GM19023 (cell line): ENCODE measurements around the gene PTCHD1.

Experiments
- ATAC-seq: cut with Tn5 transposase; IDR thresholded peaks from one replicate; pipeline ENCODE4 v1.9.1; 2021; ENCODE audit warnings: mild to moderate bottlenecking, moderate library complexity; ENCODE audit not compliant: unreplicated experiment

The PTCHD1 gene

DNA sequence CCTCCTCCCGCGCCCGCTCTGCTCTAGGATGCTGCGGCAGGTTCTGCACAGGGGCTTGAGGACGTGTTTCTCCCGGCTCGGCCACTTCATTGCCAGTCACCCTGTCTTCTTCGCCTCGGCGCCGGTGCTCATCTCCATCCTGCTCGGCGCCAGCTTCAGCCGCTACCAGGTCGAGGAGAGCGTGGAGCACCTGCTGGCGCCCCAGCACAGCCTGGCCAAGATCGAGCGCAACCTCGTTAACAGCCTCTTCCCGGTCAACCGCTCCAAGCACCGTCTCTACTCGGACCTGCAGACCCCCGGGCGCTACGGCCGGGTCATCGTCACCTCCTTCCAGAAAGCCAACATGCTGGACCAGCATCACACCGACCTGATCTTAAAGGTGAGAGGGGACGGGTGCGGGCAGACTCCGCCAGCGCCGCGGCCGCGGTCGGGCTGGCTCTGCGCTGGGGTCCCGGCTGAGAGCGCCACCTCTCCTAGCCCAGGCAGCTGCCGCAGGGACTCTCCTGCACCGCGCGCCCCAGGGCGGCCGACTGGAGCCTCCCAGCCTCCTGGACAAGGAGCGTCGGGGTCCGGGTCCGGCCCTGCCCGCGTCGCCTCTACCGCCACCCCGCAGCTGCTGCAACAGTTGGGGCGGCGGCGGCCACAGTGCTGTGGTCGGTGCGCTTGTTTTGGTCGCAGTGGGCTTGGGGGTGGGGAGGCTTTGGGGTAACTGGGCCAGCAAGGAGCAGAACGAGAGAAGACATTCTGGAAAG lies at the start of gene PTCHD1:
TSS of gene PTCHD1 (plus strand) at position 2 of the 752 bp plus-strand sequence. CDS start at position 29, 27 bp downstream.
- ATAC-seq: no peak

DNA sequence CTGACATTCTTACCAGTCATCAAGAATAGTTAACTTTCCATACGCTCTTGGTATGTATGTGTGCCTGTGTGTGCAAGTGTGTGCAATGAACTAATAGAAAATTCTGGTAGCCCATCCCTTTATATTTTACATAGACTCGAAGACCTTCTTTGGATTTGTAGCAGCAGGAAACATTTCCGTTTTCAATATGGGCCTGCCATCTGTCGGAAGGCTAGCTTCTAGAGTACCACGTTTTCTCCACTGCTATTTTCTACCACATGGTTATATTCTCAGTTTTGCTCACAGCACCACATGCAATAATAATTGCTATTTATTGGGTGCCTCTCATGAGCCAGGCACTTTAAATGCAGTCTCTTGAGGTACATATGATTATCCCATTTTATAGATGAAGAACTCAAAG lies 47.9 kb upstream of the PTCHD1 start:
- ATAC-seq: no peak

DNA sequence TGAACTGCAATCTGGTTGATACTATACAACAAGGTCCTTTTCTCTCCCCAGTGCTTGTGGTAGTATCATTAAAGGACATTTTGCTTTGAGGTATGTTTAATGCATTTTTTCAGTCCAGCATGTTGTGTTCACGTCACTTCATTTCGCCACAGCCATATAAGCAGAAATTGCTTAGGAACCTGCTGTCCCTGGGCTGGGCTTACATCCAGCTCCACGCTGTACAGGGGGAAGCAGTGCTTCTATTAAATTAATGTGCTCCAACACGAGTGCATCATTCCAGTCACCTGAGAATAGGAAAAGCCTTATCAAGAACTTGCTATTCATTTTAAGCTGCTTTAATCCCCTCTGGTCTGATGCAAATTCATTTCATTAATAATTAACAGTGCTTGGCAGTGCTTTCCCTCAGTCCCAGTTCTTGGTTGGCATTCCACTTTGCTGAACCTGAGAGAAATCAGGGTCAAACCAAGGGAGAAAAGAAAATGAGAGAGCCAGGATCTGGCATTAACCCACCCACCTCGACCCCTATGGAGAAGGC lies 47.4 kb upstream of the PTCHD1 start:
- no peak for ATAC-seq

DNA sequence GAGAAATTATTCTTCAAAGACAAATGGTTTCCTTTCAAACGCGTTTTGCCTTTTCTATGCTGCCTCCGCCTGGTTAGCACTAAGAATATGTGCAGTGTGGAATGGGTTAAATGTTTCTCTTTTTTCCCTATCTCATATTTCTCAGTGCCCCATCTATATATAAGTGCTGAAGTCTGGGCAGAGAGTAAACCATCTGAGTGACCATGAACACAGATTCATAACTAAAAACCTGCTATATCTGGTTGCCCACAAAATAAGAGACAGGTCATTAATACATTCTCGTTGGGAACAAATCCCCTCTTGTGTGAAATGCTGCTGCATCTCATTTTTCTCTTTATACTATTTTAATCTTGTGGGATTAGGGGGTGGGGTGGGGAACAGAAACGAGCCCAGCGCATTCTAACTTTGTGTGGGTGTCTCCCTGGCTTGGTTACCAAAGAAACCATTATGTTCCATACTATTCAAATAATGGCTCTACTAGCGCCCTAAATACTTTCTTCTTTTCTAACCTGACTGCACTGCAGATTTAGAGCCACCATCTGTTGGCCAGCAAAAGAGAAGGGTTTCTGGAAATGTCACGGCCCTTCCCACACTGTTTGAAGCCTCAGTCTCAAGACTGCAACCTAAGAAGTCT lies 42.2 kb upstream of the PTCHD1 start:
- no peak for ATAC-seq

DNA sequence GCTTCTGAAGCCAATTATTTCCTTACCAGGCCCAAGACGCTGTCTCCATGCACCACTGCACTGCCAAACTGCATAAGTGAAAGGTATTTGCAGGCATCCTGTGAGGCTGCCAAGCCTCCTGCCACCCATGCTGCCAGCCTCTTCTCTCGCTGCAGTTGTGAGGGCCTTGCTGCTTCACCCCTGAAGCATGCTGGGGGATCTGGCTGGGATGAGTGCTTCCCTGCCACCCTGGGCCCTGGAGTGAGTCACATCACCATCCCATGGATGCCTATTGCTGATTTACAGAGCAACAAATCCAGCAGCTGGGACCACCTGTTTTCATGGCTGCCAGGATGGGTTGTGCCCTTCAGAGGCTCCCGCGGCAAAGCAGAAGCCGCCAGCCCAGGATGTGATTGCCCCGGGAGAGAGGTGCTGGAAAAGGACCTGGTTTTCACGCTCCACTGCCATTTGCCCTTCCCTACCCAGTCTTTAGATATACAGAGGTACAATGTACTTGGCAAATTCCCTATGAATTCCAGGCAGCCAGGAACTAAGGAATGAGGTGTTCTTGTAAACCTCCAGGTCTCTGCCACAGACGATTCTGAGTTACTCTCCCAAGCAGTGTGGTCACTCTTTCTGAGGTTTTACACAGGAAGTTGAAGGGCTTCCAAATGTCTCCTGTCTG lies 41.5 kb upstream of the PTCHD1 start:
- no peak for ATAC-seq

DNA sequence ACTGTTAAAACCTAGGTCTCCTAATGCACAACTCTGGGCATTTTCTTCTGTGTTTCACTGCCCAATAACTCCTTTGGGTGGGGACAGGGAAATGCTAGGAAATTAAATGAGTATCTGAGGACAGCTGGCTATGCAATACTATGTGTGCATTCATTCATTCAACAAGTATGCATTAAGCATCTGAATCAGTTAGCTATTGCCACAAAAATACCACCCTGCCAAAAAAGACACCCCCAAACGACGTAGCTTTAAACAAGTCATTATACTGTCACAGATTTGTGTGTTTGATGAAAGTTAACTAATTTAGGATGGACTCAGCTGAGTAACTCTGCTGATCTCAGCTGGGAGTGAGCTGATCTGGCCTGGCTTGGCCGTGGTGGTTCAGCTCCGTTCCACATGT lies 29.8 kb upstream of the PTCHD1 start:
- ATAC-seq: no peak

DNA sequence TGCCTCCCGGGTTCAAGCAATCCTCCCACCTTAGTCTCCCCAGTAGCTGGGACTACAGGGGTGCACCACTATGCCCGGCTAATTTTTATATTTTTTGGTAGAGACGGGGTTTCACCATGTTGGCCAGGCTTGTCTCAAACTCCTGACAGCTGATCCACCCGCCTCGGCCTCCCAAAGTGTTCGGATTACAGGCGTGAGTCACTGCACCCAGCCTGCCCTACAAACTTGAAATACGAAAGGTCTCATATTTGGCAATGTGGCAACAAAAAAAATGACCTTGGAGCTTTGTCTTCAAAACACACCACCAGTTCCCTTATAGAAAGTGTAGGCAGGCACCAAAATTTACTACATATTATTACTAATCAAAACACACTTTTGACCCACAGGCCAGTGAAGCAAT lies 22.9 kb upstream of the PTCHD1 start:
- ATAC-seq: no peak

DNA sequence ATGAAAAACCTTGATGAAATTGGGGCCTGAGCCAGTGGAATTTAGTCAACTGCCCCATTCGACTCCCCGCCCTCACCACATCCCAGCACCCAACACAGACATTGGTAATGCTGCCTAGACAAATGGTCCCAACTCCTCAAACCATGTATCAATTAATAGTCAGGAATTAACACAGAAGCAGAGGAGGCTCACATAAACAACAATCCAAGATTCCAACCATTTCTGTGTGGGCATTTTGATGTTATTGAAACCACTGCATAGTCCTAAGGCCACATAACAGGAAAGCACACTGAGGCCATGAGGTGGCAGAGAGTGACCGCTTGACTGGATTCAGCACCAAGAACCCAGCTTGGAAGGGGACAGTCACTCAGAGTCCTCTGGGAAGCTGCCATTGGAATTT lies 22.5 kb upstream of the PTCHD1 start:
- no peak for ATAC-seq

DNA sequence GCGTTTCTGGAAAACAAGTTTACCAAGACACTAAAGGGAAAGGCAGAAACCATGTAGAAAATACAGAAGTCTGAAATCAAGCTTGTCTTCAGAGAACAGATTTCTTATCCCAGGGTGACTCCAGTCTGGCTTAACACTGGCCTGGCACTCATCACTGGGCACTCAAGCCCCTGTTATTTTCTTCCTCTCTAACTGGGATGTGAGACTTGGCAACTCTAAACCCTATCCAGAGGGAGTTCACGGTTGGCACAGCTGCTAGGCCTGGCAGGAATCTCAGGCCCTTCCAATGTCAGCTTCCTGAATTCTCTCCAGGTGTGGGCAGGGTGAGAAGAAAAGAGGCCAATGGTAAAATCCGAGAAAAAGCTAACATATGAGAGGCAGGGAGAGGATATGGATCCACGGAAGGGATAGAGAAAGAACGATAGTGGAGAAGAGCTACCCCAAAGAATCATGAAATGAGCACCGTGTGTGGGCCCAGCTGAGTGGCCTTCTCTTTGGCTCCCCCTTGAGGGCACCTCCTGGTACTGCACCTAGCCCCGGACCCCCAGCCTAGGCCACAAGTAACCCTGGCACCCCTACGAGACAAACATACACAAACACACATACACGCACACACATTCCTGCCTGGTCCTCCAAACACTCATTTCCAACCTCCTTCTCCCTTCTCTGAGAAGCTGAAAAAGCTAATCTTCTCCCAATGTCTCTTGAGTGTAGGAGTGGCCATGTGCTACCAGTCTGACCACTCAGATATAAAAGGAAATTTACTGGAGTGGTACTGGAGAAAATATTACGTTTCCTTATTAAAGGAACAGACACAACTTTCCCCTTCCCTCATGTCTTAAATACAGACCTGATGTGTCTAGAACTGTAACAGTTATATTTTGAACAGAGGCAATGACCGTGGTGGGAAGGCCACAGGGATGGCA lies 16.6 kb upstream of the PTCHD1 start:
- ATAC-seq: peak; percentile 89

DNA sequence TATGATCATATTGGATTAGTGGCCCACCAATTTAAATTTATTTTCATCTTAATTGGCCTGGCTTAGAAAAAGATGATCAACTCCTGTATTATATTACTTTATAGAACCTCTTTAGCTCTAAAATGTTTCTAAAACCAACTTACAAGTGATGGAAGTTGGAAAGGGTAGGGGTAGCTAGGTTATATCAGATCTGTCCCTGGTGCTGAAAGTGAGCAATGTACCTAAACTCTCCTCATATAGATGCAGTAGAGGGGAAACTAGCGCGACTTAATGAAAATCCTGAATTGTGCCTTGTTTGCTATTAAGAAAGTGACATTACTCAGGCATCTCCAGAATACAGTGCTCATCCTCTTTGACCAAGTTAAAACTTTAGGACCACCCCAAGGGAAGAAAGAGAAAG lies 7.5 kb upstream of the PTCHD1 start:
- no peak for ATAC-seq

DNA sequence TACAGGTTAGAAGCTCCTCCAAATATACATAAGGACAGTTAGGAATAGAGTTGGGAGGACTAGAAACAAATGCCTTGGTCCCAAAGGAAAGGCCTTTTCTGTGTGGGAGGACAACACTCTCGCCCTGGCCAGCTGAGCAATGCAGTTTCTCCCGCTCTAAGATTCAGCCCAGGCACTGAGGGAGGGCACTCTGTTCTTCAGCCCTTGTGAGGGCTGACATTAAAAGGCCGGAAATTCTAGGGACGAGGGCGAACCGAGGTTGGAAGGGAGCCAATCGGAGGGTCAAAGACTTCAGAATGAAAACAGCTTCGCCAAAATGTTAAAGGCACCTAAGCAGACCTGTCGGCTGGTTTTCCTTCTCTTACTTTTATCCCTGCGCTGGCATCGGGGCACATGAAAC lies 2.9 kb upstream of the PTCHD1 start:
- ATAC-seq: no peak

DNA sequence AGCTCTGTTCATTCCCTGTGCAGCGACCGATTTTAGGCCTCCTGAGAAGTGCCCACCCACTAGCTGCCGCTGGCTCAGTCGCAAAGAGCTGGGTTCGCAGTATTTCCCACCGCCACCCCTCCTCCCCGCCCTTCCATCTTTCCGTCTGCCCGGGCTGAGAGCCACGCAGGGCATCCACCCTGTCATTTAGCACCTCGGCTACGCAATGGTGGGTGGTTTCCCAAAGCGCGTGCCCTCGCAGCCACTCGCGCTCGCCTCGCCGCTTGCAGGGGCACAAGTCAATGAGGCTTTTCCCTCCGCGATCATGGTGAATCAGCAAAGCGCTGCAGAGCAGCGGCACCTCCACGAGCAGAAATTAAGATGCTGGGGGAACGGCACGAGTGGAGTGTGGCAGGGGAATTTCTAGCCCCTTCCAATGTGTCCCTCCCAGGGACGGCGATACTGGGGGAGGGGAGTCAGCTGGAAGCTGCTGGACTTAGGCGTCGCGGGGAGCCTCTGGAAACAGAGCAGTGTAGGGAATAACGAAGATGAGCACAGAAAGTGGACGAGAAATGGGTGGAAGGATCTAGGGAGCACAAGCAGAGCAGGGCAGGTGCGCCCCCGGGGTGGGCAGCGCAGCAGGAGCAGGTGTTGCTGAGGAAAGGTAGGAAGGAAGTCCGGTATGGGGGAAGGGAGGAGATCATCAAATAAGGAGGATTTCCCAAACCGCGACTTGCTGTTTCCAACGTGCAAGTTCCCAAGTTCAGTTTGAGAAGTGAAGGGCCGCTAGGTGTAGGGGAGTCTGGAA lies 2.4 kb upstream of the PTCHD1 start:
- no peak for ATAC-seq

DNA sequence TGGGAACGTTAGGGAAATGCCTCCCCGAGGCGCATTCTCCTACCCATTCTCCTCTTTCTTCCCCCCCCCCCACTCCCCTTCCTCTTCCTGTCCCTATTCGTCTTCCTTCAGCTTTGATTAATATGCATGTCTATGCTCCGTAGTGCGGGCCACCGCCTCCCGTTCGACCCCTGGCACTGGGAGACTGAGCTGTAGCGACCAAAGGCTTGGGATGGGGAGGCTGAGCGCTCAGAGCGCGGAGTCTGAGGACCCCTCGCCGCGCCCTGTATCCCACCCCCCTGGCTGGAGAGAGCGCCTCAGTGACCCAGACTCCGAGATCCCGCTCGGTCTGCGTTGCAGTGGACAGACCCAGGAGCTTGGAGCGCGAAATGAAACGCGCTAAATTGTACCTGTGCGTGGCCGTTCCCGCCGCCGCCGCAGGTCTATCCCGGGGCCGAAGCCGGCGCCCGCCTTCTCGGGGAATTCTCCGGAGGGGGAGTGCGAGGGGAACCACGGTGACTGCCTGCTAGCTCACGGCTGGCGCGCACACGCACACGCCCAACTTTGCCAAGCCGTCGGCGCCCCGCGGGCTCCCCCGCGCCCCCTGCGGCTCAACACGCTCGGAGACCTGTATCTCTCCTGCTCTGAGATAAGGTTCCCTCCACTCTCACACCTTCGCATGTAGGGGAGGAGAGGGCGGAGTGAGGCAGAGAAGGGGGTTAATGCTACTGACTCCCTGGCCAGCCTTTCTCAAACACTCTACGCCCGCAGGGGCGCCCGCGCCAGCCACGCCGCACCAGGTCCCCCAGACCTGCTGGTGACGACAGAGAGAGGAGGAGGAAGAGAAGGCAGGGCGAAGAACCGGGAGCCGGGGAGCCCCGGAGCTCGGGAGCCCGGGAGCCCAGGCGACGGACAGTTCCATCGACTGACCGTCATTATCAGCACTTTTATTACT lies 1.5 kb upstream of the PTCHD1 start:
- ATAC-seq: no peak

DNA sequence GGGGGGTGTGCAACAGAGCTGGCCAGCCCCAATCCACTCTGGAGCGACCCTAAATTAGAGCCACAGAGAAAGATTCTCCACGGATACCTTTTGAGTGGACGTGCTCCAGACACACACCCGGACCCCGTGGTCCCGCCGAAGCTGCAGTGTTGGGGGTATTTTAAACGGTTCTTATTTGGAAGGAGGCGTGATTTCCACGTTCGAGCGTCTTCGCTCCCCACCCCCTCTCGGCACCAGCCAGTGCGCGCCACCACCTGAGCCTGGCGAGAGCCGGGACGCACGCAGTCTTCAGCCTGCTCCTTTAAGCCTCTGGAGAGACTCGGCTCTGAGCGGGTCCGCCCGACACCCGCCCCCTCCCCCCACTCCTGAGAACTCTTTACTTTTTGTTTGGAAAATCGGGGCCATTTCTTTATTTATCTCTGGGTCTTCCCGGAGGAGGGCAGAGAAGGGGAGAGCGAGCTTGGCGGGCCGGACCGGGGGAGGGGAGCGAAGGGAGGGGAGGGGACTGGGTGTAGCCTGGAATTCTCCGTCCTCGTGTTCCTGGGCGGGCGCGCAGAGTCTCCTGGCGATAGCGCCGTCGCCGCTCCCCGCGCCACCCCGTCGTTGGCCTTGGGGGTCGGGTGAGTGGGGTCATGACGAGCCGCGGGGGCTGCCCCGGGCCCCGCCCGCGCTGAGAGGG lies 668 bp upstream of the PTCHD1 start:
- no peak for ATAC-seq

DNA sequence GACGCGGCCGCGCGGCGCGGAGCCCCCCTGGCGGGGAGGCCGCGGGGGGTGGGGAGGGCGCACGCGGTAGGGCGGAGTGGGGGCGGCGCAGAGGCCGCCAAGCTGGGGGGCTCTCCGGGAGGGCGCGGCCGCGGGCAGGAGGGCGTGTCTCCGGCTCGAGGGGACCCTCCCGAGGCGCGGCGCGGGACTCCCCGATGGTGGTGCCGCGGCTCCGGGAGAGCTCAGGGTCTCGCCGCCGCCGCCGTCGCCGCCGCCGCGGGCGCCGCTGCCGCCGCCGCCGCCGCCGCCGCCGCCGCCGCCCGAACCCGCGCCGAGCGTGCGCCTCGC lies 165 bp upstream of the PTCHD1 start:
- ATAC-seq: no peak

DNA sequence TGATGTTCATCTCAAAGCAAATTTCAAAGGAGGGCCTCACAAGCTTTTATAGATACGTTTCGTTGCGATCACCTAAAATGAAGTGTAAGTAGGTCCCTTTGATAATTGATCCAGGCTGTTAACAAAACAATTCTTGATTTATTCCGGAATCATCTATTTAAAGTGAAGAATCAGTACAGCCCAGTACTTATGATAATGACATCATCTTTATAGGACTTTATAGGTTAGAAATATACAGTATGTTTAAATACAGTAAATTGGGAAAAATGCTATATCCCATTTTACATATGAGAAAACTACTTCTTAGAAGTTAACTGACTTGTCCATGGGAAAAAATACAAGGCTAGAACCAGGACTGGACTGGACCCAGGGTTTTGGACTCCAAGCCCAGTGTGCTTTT lies 3.7 kb downstream of the PTCHD1 start:
- ATAC-seq: no peak

DNA sequence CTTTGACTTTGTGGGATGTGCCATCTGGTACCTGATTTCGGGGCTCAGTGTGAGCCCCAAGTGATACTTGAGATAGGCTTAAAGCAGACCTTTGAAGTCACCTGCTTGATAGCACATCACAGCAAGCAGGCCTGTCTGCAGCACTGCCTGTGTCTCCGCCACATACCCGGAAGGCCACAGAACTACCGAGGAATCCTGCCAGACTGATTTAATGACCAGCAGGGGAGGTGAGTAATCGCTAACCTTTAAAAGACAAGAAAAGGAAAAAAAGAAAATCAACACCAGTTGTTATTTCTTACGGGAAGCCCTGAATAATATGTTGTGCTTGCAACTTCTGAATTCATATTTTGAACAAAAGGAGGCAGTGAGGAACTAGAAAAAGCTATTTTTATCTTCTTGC lies 6.8 kb downstream of the PTCHD1 start:
- ATAC-seq: no peak

DNA sequence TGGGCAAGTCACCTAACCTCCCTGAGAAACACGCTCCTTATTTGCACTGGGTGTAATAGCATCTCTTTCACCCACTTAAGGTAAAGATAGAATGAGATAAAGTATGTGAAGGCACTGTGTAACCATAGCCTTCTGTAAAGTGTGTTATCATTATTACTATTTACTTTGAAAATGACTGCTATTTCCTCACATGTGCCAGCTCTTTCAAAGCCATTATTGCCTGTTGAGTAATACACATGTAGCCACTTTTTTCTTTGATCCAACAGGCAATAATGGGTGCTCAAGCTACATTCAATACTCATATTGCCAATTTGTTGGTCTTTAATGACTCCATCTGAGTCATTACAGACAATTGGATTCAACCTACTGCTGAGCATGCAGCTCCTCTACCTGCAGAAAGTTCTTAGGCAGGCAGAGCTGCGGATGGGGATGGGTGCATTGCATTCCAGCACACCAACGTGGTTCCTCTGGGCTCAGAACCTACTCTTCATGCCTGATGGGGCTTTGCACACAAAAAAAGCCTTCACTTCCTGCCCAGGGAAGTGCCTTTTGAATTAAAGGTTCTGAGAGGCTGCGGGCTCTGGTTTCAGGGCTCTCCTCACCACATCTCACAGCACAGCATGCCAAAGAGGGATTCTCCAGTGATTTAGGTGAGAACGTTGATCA lies 9.7 kb downstream of the PTCHD1 start:
- no peak for ATAC-seq
